KOPT-K1 (cell line): ENCODE measurements around the gene CLIC5.
A peak's percentile ranks its signal among the peaks of the same experiment; 100 is the strongest.

Experiments used
- H3K27ac ChIP-seq: fragments of 200-600 bp; sonication (generic); 2 replicates; pipeline ENCODE4 v1.5.1; 2016; ENCODE audit warnings: antibody characterized with exemption, mild to moderate bottlenecking, low read depth, low read length; ENCODE audit not compliant: poor library complexity, severe bottlenecking
- H3K36me3 ChIP-seq: fragments of 200-600 bp; sonication (generic); 2 replicates; pipeline ENCODE4 v1.5.1; 2017; ENCODE audit warnings: antibody characterized with exemption, mild to moderate bottlenecking, low read length, moderate library complexity; ENCODE audit not compliant: insufficient read depth
- H3K9me3 ChIP-seq: fragments of 200-600 bp; sonication (generic); 2 replicates; pipeline ENCODE4 v1.5.1; 2017; ENCODE audit warnings: antibody characterized with exemption, low read length, mild to moderate bottlenecking; ENCODE audit not compliant: insufficient read depth, poor library complexity, severe bottlenecking

CLIC5 gene

DNA sequence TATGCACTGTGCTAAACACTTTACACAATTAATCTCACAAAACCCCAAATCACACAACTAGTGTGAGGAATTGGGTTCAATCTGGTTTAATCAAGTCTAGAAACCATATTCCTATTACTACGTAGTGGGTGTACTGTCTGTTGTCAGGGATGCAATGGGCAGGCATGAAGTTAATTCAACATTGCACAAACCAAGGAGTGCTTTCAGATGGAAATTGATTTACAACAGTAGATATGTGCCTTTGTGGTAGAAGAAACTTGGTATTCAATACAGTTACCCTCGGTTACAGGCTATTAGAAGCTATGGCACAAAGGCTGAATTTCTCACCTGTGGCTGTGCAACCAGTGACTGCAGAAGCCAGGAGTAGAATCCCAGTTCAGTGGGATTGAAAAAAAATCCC is 157.8 kb downstream of the CLIC5 start:
- H3K9me3 ChIP-seq: no peaks in the 10 kb centered on the region
- H3K36me3 ChIP-seq: no peaks in the 10 kb centered on the region
- no peak overlapping the region for H3K27ac ChIP-seq

GRCh38 chr6:45855642-45856394 is 159.8 kb downstream of the CLIC5 start:
- Histone ChIP-seq H3K9me3 (no peaks in the 10 kb centered on the region), H3K36me3 (no peaks in the 10 kb centered on the region), H3K27ac (no peak overlapping the region)

- H3K36me3 ChIP-seq: no peaks in the 10 kb centered on the region
- H3K9me3 ChIP-seq: no peaks in the 10 kb centered on the region
- no peak overlapping the region for H3K27ac ChIP-seq
Measured at GRCh38 chr6:45854149-45854742, 161.4 kb downstream of the CLIC5 start.

- no peaks in the 10 kb centered on the region for H3K36me3 ChIP-seq
- H3K27ac ChIP-seq: no peak overlapping the region
- H3K9me3 ChIP-seq: no peaks in the 10 kb centered on the region
Measured at GRCh38 chr6:45851034-45851400, 164.6 kb downstream of the CLIC5 start.

- no peaks in the 10 kb centered on the region for H3K36me3 ChIP-seq
- no peak overlapping the region for H3K27ac ChIP-seq
- H3K9me3 ChIP-seq: no peaks in the 10 kb centered on the region
Measured at GRCh38 chr6:45850378-45851033, 165.2 kb downstream of the CLIC5 start.

DNA sequence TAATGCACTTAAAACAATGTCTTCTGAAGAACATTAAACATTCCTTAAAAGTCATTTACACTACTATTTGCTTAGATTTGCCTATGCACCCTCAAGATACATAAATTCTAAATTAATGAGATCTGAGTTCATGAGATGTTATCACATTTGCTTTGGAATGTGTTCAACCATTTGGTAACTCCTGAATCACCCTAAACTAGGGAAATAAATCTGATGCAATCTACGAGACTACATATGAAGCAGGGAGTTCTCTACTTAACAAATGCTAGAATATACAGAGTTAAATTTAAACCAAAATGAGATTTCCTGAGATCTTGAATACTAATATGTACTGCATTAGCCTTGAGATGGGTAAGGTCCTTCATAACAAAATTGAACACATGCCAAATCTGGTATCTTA is 170.1 kb downstream of the CLIC5 start:
- no peaks in the 10 kb centered on the region for H3K36me3 ChIP-seq
- H3K9me3 ChIP-seq: no peaks in the 10 kb centered on the region
- H3K27ac ChIP-seq: no peak overlapping the region

DNA sequence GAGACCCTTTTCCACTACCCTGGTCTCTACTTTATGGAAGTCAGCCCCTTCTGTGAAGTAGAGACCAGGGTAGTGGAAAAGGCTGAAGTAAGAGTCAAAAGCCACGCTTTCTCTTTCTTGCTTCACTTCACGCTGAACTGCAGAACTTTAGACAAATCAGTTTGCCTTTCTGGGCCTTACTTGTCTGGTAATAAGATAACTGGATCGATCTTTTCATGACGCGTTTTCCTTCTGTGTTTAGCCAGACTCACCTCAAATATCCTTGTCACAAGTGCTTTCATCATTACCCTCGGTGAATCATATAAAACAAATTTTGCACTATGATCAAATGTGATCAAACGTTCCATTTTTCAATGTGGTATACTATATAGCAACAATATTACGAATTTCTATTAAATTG is 170.7 kb downstream of the CLIC5 start:
- no peaks in the 10 kb centered on the region for H3K9me3 ChIP-seq
- H3K27ac ChIP-seq: no peak overlapping the region
- H3K36me3 ChIP-seq: no peaks in the 10 kb centered on the region

- Histone ChIP-seq H3K36me3 (no peaks in the 10 kb centered on the region), H3K27ac (no peak overlapping the region), H3K9me3 (no peaks in the 10 kb centered on the region)
Measured at GRCh38 chr6:45843848-45844521, 171.7 kb downstream of the CLIC5 start.

DNA sequence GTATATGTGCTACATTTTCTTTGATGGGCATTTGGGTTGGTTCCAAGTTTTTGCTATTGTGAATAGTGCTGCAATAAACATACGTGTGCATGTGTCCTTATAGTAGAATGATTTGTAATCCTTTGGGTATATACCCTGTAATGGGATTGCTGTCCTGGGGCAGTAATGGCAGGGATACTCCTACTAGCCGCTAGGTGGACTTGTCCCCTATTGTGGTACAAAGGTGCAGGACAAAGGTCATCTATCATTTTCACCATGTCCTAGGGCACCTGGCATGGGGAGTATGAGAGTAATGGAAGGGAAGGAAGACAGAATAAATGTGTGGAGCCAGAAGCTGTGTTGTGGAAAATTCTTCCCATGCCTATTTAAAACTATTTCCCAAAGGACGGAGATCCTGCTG is 174.6 kb downstream of the CLIC5 start:
- Histone ChIP-seq H3K36me3 (no peaks in the 10 kb centered on the region), H3K9me3 (no peaks in the 10 kb centered on the region), H3K27ac (no peak overlapping the region)

- H3K36me3 ChIP-seq: no peaks in the 10 kb centered on the region
- H3K27ac ChIP-seq: no peak overlapping the region
- no peaks in the 10 kb centered on the region for H3K9me3 ChIP-seq
Measured at GRCh38 chr6:45838996-45839395, 176.7 kb downstream of the CLIC5 start.

- H3K9me3 ChIP-seq: no peaks in the 10 kb centered on the region
- H3K36me3 ChIP-seq: no peaks in the 10 kb centered on the region
- no peak overlapping the region for H3K27ac ChIP-seq
Measured at GRCh38 chr6:45838451-45838850, 177.2 kb downstream of the CLIC5 start.

DNA sequence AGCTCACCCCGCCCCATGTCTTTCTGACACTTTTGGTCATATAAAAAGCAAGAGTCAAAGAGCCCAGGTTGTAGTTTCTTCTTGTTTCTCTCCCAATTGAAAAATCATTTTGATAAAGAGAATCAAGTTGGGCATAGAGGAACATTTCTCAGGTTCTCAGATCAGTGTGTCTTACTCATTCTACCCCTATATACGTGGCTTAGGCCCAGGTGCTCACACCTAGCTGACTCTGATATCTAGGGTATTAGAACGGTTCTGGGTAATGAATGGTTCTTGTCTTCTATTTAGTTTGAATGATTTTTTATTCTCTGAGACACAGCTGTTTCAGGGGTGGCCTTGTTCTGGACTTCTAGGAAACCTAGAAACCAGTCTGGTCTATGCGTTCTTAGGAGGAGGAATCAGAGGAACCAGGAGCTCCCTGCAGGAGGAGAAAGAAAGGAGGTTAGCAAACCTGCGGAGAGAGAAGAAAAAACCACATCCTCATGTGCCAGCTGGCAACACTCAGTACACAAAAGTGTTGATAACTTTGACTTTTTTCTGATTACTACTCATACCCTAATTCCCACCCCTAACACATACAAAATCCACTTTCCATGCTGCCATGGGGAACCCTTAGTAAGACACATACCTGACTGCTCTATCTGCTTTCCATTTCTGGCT is 178.0 kb downstream of the CLIC5 start:
- Histone ChIP-seq H3K9me3 (no peaks in the 10 kb centered on the region), H3K27ac (peak overlapping the region; percentile 4), H3K36me3 (no peaks in the 10 kb centered on the region)

DNA sequence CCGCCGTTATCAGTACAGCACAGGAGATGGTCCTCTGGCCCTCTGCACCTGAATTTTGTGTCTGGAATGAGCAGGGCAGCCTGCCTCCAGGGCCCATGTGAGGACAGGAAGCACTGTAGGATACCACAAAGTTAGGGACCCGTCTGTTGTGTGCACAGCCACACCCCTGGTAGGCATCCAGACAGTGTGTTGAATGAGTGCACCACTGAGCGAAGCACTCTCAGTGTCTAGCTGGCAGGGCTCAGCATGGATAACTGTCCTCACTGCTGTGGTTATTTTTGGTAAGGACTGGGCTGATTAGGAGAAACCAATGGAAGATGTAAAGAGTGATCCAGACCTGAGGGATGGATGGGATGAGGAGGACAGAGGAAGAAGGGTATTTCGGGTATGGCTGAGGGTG is 178.7 kb downstream of the CLIC5 start:
- peak overlapping the region; percentile 4 for H3K27ac ChIP-seq
- no peaks in the 10 kb centered on the region for H3K9me3 ChIP-seq
- no peaks in the 10 kb centered on the region for H3K36me3 ChIP-seq

DNA sequence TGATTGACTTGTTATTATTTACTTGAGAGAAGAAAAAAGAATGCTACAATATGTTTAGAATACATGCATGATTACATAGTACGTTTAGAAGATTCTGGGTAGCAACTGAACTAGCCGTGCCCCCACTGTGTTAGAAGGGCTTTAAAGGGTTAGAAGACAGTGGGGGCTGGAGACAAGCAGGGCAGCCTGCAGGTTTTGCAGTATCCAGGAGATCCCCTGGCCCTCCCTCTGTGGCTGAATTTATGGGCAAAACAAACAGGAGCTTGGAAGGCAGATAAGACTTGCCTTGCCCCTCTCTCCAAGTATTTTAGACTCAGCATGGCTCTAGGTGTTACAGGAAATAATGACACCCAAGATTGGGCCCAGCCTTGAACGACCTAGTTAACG is 179.2 kb downstream of the CLIC5 start:
- Histone ChIP-seq H3K36me3 (no peaks in the 10 kb centered on the region), H3K9me3 (no peaks in the 10 kb centered on the region), H3K27ac (no peak overlapping the region)
